Prostate gland (tissue), 2 donors: Measurements from ENCODE around the gene TUBA1B. TPM values are rescaled to one million over a fixed set of nuclear protein-coding genes. Genes with fewer than 3 reads are reported as not detected.

ENCODE experiments used
- DNase-seq: peaks from one replicate; pipeline ENCODE4 v3.0.0-alpha.2; 2019; ENCODE audit warnings: low spot score
- H3K27ac ChIP-seq, 2 donors: fragments of 200-600 bp; sonication (generic); 2 replicates each; pipeline ENCODE4 v1.5.1; 2017 to 2019
- H3K27me3 ChIP-seq: fragments of 200-600 bp; sonication (generic); replicated peaks from 2 replicates; pipeline ENCODE4 v1.5.1; 2019; ENCODE audit not compliant: insufficient read depth
- H3K36me3 ChIP-seq, 2 donors: fragments of 200-600 bp; sonication (generic); 1 replicate in 1 of 2; 2 replicates in 1 of 2; pipeline versions ENCODE4 v1.5.1 to v1.8.1; 2017 to 2019
- H3K4me1 ChIP-seq: fragments of 200-600 bp; sonication (generic); replicated peaks from 2 replicates; pipeline ENCODE4 v1.5.1; 2019
- H3K4me3 ChIP-seq, 2 donors: fragments of 200-600 bp; sonication (generic); 2 replicates each; pipeline ENCODE4 v1.5.1; 2017 to 2019
- H3K9me3 ChIP-seq: fragments of 200-600 bp; sonication (generic); 2 replicates; pipeline ENCODE4 v1.5.1; 2017
- POLR2A ChIP-seq: fragments of 450-650 bp; IDR thresholded peaks from one replicate; pipeline ENCODE4 v1.6.1; 2016; ENCODE audit warnings: antibody characterized with exemption, mild to moderate bottlenecking
- POLR2AphosphoS5 ChIP-seq: sonication (generic); formaldehyde crosslinking; IDR thresholded peaks from one replicate; pipeline ENCODE4 v1.6.1; 2017; ENCODE audit warnings: antibody characterized with exemption
- WGBS: methylation state at CpG from one replicate; pipeline ENCODE4 v1.1.5; 2018; 5-methylcytosine and 5-hydroxymethylcytosine counted together
- intact Hi-C: fragments of 100-400 bp; cut with DNase I; formaldehyde crosslinking; loops from one replicate; pipeline ENCODE4 v1.14.2; 2022
- total RNA-seq, 2 donors: library from RNA; depleted of rRNA; stranded (reverse); fragments of >200 nt; gene quantifications; one replicate each; pipeline ENCODE4 v1.1.0, GENCODE V29; 2016
- TF ChIP-seq, protein P1 (sequence below), 4 experiments: fragments of 200-600 bp in 2 of 4; fragments of 450-650 bp in 2 of 4; sonication (generic) in 2 of 4; IDR thresholded peaks; 1 replicate in 3 of 4; 2 replicates in 1 of 4; pipeline ENCODE4 v1.5.1; 2016 to 2019; ENCODE audit warnings: antibody characterized with exemption in 4 of 4, mild to moderate bottlenecking in 2 of 4, moderate library complexity in 2 of 4

Gene TUBA1B
- total RNA-seq, 2 donors from 2014 or later: 292 to 922 TPM

DNA sequence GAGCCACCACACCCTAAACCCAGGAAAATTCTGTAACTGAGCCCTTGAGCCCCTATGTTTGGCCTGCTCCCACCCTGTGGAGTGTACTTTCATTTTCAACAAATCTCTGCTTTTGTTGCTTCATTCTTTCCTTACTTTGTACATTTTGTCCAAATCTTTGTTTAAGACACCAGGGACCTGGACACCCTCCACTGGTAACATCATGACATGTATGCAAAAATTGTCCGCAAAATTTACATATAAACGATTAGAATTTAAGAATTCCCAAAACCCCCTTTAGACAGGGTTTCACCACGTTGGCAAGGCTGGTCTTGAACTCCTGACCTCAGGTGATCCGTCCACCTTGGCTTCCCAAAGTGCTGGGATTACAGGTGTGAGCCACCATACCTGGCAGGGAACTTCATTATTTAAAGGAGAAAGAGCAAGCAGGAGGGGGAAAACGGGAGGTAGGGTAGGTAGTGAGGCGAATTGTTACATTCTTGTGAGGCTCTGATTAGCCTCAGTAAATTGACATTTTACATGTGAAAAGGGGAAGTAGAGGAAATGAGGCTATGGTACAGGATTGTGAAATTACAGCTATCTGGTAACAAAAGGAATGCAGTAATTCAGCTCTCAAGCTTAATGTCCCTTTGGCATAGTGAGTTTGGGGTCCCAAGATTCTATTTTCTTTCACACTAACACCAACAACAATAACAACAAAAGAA is 30.0 kb upstream of the TUBA1B start:
- TF ChIP-seq POLR2AphosphoS5 (no peak), POLR2A (no peak)
- TF ChIP-seq, protein P1, sequence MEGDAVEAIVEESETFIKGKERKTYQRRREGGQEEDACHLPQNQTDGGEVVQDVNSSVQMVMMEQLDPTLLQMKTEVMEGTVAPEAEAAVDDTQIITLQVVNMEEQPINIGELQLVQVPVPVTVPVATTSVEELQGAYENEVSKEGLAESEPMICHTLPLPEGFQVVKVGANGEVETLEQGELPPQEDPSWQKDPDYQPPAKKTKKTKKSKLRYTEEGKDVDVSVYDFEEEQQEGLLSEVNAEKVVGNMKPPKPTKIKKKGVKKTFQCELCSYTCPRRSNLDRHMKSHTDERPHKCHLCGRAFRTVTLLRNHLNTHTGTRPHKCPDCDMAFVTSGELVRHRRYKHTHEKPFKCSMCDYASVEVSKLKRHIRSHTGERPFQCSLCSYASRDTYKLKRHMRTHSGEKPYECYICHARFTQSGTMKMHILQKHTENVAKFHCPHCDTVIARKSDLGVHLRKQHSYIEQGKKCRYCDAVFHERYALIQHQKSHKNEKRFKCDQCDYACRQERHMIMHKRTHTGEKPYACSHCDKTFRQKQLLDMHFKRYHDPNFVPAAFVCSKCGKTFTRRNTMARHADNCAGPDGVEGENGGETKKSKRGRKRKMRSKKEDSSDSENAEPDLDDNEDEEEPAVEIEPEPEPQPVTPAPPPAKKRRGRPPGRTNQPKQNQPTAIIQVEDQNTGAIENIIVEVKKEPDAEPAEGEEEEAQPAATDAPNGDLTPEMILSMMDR (IDR thresholded peaks at IDR 0.05): no peak
- Histone ChIP-seq H3K27ac (no peak overlapping the region), H3K36me3 (no peaks in the 10 kb centered on the region), H3K9me3 (no peaks in the 10 kb centered on the region), H3K4me3 (no peak overlapping the region), H3K4me1 (no peaks in the 10 kb centered on the region), H3K27me3 (no peaks in the 10 kb centered on the region)
- WGBS: 72% methylated on average over 6 of the region's 6 CpGs
- intact Hi-C loops: no loop called here
- no peak for DNase-seq

DNA sequence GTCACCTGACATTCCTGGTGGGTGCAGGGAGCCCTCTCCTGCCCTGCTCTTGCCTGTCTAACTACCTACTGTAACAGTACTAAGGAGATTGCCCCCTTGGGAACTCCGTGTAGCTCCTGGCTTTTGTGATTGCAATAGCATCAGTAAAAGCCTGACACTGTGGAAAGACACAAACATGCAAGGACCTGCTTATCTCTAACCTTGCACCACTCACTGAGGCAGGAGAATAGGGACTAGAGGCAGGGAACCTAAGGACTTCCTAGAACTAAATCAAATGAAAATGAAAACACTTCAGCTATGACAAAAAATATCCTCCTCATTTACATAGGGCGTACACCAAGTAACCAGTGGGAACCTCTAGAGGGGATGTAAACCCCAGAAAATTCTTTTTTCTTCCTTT is 29.2 kb upstream of the TUBA1B start:
- no peak for TF ChIP-seq POLR2AphosphoS5
- TF ChIP-seq, protein P1 (IDR thresholded peaks at IDR 0.05): no peak
- intact Hi-C loops: no loop called here
- H3K27ac ChIP-seq: no peak overlapping the region
- no peak for DNase-seq
- 66% methylated on average over 2 of the region's 2 CpGs for WGBS
- no peaks in the 10 kb centered on the region for H3K36me3 ChIP-seq
- H3K4me1 ChIP-seq: no peaks in the 10 kb centered on the region
- no peaks in the 10 kb centered on the region for H3K27me3 ChIP-seq
- H3K9me3 ChIP-seq: no peaks in the 10 kb centered on the region
- H3K4me3 ChIP-seq: no peak overlapping the region

DNA sequence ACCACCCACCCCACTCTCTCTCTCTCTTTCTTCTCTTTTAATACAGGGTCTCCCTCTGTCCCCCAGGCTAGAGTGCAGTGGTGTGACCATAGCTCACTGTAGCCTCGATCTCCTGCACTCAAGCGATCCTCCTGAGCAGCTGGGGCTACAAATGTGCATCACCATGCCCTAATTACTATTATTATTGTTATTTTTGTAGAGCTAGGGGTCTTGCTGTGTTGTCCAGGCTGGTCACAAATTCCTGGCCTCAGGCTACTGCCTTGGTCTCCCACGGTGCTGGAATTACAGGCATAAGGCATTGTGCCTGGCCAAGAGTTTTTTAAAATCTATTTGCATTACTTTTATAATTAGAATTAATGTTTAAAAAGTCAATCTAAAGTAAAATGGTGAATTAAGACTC is 23.0 kb upstream of the TUBA1B start:
- H3K4me3 ChIP-seq: no peak overlapping the region
- no peaks in the 10 kb centered on the region for H3K36me3 ChIP-seq
- H3K27me3 ChIP-seq: no peaks in the 10 kb centered on the region
- H3K4me1 ChIP-seq: no peaks in the 10 kb centered on the region
- no peak for DNase-seq
- intact Hi-C loops: no loop called here
- H3K27ac ChIP-seq: no peak overlapping the region
- WGBS: 88% methylated on average over 3 of the region's 3 CpGs
- TF ChIP-seq POLR2A (no peak), POLR2AphosphoS5 (no peak)
- TF ChIP-seq, protein P1 (IDR thresholded peaks at IDR 0.05): no peak
- no peaks in the 10 kb centered on the region for H3K9me3 ChIP-seq

DNA sequence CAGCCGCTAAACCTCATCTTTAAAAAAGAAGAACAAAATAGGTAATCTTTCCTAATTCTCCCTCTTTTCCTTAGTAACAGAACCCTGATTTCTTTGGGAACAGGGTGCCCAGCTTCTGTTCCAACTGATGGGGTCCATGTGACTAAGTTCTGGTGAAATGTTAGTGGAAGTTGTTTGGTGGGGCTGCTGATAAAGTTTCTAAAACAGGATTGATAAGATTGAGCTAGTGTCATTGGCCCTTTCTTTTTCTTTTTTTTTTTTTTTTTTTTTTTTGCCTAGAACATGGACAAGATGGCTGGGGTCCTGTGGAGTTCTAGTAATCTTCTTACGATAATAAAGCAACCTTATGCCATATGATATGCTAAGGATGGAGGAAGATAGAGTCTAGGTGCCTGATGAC is 16.2 kb upstream of the TUBA1B start:
- 97% methylated on average over 2 of the region's 2 CpGs for WGBS
- Histone ChIP-seq H3K4me3 (no peak overlapping the region), H3K27ac (no peak overlapping the region), H3K27me3 (no peaks in the 10 kb centered on the region), H3K9me3 (no peaks in the 10 kb centered on the region), H3K36me3 (no peaks in the 10 kb centered on the region), H3K4me1 (no peaks in the 10 kb centered on the region)
- intact Hi-C loops: no loop called here
- TF ChIP-seq POLR2AphosphoS5 (no peak), POLR2A (no peak)
- TF ChIP-seq, protein P1 (IDR thresholded peaks at IDR 0.05): no peak
- DNase-seq: no peak

DNA sequence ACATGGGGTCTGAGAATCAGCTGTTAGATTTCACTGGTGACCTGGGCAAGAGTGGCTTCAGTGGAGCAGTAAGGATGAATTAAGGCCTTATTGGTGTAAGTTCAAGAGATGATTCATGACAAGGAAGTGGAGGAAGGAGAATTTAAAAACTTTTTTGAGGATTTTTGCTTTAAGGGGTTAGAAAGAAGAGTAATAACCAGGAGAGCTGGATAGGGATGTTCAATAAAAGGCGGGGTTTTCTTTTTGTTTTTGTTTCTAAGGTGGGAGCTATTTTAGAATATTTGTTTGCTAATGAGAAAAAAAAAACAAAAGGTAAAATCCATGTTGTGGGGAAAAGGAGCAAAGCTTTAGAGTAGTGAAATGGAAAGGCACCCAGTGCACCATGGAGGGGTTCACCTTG is 15.2 kb upstream of the TUBA1B start:
- intact Hi-C loops: no loop called here
- H3K36me3 ChIP-seq: no peaks in the 10 kb centered on the region
- no peak for TF ChIP-seq POLR2A
- TF ChIP-seq, protein P1 (IDR thresholded peaks at IDR 0.05): no peak

More for the DNA sequence above, 15.2 kb upstream of the TUBA1B start:
- 97% methylated on average over 1 of the region's 1 CpG for WGBS
- Histone ChIP-seq H3K27ac (no peak overlapping the region), H3K27me3 (no peaks in the 10 kb centered on the region), H3K4me1 (no peaks in the 10 kb centered on the region), H3K4me3 (no peak overlapping the region), H3K9me3 (no peaks in the 10 kb centered on the region)
- no peak for DNase-seq
